GM03348 (cell line): Measurements from ENCODE around the gene PLCXD1.
"Not testable (repeated sequence)": the region's sequence is repeated elsewhere in the genome, so short reads cannot be mapped to it uniquely, and the experiment has no call there.

Experiments
- DNase-seq: peaks from one replicate; pipeline ENCODE4 v3.0.0; 2012; ENCODE audit warnings: low spot score

Gene PLCXD1

DNA sequence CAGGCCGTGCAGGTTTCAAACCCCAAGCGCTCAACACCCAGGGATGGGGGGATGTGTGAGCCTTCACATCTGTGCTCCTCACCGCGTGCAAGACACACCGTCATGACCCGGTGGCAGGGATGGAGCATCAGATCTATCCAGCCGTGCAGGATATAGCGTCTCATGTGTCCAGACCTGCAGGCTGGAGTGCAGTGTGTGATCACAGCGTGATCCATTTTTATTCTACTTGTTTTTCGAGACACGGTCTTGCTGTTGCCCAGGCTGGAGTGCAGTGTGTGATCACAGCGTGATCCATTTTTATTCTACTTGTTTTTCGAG is 70.1 kb downstream of the PLCXD1 start:
- not testable (repeated sequence) for DNase-seq

DNA sequence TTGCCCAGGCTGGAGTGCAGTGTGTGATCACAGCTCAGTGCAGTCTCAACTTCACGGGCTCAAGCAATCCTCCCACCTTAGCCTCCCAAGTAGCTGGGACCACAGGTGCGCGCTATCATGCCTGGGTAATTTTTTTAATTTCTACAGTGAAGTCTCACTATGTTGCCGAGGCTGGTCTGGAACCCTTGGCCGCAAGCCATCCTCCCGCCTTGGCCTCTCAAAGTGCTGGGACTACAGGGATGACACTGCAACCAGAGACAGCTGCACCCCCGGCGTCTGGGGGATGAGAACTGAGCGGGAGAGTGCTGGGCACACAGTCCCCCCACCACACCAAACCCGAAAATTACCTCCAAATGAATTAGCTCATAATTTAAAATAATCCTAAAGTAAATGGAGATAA is 70.6 kb downstream of the PLCXD1 start:
- no peak for DNase-seq

DNA sequence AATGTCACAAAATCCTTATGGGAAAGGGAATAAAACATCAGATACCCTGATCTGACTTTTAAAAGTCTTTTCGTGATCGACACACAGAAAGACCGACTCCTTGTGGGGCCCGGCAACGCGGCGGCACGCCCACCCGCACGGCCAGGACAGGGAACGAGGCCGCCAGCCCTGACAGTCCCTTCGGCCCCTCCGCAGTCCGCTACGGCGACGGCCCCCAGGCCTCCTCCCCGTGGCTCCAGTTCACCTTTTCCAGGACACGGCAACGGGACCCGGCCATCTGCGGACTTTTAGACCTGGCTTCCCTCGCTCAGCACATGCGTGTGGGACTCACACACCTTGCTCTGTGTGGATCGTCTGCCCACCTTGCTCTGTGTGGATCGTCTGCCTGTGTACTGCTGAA is 71.0 kb downstream of the PLCXD1 start:
- no peak for DNase-seq

- DNase-seq = no peak
Measured at GRCh38 chrX:352582-353314, 71.6 kb downstream of the PLCXD1 start.
